Effector CD4-positive, alpha-beta T cell (primary cell): Measurements from ENCODE around the gene ATXN1.
"Not testable (repeated sequence)": the region's sequence is repeated elsewhere in the genome, so short reads cannot be mapped to it uniquely, and the experiment has no call there.

Source experiments
- DNase-seq: peaks from one replicate; pipeline ENCODE4 v3.0.0-alpha.2; 2020

ATXN1 gene

DNA sequence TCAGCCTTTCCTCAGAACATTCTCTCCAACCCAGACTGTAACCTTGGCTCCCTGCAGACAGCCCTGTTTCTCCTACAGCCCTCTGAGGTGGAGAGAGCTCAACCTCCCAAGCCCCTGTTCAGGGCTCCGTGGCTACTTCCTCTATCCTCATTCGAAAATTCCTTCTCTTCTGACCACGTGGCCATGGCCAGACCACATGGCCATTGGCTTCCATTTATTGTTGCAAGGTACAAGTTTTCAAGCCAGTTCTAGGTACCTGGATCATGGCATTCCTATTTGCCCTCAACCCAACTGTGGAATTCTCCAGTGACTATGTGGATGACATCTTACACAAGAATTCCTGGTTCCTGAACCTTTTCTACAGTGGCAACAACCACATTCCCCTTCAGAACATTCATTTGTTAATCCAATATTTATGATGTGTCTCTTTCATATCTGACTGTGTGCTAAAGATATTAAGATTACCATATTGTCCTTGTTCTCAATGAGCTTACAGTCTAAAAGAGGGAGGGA is 361.0 kb downstream of the ATXN1 start:
- no peak for DNase-seq

DNA sequence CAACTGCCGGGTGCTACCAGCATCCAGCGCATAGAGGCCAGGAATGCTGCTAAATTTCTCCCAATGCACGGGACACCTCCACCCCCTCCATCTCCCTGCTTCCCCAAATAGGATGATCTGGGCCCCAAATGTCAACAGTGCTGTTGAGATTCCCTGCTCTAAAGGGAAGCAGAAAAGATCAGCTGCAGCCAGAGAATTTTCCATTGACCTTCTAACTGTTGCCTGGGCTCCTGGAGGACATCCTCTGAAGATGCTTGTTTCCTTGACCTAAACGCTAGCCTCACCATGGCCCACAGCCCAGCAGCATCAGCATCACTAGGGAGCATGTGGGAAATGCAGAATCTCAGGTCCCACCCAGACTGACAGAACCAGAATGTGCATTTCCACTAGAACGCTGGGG is 361.6 kb downstream of the ATXN1 start:
- no peak for DNase-seq

DNA sequence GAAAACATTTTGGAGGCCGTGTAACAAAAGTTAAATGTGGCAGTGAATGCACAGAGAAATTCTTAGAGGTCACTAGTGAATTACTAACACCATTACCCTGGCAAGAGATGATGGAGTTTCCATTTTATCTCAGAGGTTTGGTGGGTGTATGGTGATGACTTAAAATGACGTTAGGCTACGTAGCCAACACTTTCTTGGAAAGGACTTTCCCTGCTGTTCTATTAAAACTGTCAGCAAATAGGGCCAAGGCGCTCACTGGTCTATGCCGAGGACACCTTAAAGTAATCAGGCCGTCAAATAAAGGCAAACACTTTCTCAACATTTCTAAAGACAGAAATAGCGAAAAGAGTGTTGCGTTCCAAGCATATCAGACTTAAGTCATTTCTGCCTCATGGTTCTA is 362.1 kb downstream of the ATXN1 start:
- no peak for DNase-seq

DNA sequence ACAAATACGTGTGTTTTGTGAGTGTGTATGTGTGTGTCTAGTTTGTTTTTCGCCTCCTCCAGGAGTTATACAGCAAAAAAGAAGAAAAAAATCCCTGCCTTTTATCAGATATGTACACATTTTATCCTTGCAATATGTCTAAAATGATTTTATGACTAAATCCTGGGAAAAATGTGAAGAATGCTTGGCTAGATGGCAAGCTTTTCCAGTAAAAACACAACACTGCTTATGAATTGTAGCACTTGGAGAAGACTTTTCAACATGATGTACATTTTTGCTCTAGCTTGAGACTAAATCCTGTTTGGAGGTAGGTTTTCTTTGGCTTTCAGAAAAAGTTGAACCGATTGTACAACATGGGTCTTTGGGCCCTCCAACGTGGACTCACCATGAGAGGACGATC is 362.7 kb downstream of the ATXN1 start:
- no peak for DNase-seq

DNA sequence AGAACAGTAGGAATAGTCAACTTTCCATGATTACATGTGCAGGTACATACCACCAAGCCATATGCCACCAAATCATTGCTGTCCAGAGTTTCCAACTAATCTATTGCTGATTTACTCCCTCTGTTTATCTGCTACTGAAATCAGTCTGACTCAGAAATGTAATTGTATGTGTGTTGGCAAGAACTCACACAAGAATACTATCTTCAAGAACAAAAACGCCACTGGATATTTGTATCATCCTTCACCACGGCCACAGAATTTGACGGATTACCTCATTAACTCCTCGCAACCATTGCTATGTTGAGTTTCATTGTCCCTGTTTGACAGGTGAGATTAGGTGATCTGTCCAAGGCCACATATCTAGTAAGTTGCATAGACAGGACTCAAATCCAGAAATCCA is 363.6 kb downstream of the ATXN1 start:
- no peak for DNase-seq

DNA sequence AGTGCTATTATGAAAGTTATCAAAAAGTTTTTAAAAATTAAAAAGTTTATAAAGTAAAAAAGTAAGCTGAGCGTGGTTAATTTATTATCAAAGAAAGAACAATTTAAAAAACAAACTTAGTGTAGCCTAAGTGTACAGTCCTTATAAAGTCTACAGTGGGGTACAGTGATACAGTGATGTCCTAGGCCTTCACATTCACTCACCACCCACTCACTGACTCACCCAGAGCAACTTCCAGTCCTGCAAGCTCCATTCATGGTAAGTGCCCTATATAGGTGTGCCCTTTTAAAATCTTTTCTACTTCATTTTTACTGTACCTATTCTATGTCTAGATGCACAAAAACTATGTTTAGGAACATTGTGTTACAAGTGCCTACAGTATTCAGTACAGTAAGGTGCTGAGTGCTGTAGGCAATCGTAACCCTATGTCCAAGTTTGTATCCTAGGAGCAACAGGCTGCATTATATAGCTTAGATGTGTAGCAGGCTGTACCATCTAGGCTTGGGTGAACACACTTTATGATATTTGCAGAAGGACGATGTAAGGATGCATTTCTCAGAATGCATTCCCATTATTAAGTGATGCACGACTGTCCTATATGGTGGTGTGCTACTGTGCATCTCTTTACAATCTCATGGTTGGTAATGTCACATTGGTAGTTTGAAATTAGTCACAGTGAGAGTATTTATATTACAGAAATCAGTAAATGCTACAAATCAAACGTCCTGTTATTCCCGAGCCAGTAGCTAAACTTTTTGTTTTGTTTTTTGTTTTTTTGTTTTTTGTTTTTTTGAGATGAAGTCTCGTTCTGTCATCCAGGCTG is 364.6 kb downstream of the ATXN1 start:
- no peak for DNase-seq

DNA sequence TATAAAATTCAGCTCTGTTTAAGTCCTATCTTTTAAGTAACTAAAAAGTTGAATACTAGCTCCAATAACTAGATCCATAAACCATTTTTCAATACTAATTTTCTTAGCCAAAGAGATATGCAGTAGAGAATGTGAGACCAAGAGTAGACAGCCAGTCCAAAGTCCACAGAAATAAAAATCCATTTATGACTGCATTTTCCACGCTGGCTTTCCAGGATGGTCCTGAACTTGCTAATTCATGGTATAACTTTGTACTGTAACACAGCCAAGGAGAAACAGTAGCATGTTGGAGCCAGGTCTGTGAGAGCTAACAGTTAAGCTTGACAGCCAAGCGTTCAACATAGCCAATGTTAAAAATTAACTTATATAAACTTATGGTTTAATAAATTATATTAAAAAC is 366.6 kb downstream of the ATXN1 start:
- DNase-seq: no peak

DNA sequence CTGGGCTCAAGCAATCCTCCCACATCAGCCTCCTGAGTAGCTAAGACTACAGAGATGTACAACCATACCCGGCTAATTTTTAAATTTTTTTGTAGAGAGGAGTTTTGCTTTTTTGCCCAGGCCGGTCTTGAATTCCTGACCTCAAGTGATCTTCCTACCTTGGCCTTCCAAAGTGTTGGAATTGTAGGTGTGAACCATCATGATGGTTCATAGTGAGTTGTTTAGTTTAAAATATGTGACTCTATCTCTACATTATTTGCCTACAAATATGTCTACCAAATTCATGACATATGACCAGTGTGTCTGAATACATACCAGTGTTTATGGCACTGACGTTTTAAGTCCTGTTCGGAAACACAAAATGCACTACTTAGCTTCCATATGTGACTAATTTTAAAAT is 367.9 kb downstream of the ATXN1 start:
- no peak for DNase-seq

DNA sequence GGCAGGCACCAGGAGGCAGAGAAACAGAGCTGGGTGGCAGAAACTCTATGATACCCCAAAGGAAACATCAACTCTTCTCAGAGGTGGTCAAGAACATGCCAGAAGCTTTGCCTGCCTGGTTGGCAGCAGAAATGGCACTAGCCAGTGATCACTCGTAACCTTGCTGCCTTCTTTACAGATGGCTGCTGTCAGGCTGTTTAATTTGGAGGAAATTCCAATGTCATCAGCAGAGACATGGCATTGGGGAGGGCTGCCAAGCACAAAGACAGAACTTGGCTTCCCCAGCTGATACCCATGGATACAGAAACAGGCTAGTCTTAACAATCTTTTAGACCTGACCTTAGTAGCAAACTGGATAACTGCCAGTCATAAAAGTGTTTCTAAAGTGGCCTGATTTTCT is 369.2 kb downstream of the ATXN1 start:
- no peak for DNase-seq

DNA sequence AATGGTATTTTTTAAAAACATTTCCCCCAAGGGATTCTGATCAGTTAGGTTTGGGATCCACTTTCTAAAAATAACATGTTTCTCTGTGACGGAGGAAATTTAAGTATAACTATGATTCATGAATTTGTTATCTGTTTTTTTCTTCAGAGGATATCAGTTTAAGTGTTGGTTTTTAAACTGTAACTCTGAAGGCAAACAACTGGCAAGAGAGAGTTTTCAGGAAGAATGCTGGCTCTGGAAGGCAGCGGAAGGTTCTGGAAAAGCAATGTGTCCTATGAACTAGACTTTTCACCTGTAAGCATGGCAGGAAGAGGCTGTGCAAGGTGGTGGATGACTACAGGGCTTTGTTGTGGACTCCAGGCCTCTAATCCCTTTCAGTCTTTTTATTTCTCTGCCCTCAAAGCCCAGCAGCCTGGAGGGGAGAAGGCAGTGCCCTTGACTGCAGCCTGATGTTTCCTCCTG is 369.8 kb downstream of the ATXN1 start:
- no peak for DNase-seq

DNA sequence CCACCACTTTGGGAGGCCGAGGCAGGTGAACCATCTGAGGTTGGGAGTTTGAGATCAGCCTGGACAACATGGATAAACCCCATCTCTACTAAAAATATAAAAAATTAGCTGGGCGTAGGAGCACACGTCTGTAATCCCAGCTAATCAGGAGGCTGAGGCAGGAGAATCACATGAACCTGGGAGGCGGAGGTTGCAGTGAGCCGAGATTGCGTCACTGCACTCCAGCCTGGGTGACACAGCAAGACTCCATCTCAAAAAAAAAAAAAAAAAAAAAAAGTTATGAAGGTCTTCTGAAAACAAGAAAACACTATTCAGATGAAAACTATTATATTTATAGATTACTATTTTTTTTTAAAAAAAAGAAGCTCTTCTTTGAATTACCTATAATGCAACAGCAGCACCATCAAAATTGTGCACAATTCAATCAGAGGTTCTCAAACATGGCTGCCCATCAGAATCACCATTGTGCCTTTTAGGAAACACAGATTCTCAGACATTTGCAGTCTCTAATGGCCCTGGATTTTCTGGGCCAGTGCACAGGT is 370.3 kb downstream of the ATXN1 start:
- not testable (repeated sequence) for DNase-seq

DNA sequence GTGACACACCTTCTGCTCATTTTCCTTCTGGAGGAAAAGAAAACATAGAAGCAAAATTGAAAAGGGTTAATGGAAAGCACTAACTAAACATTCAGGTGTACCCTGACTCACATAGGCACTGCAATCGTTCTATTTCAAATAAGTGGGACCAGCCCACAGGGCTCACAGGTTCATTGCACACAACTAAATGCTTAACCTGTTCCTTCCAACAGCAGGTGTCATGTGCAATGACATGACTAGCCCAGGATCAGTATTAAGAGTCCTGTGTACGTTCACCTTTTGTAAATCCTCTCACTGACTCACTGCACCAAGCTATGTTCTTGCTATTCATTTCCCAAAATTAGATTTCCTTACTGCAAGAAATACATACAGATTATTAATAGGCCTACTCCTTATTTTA is 371.6 kb downstream of the ATXN1 start:
- DNase-seq: no peak

DNA sequence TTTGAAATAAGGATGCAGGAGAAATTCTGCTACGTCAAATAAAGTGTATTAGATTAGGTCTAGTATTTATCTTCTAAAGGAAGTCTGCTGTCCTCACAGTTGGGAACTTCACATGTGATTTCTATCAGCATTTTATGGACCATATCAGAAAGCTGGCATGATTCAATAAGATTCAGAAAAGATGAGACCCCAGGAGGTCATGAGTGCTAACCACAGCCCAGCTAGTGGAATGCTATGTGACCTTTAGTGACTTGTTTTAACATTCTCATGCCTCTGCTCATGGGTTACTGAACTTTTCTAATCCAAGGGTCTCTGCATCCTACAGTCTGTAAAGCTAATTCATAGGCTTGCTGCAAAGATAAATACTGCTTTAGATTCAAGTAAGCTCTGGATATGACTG is 372.8 kb downstream of the ATXN1 start:
- no peak for DNase-seq

DNA sequence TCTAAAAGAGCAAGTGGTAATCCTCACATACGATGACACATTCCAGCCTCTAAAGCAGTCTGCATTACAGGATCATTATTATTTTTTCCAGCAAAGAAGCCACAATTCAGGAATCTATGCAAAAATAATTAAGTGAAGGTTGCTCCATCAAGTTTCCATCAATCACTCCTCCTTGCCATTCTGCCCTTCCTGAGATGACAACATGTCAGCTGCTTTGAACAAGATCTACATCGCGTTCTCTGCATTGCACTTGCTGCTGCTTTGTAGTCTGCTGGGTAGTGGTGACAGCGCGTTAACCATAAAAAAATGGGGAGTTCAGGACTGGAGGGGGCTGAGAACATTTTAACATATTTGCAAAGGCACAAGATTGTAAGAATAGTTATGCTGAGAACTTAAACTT is 375.2 kb downstream of the ATXN1 start:
- no peak for DNase-seq

DNA sequence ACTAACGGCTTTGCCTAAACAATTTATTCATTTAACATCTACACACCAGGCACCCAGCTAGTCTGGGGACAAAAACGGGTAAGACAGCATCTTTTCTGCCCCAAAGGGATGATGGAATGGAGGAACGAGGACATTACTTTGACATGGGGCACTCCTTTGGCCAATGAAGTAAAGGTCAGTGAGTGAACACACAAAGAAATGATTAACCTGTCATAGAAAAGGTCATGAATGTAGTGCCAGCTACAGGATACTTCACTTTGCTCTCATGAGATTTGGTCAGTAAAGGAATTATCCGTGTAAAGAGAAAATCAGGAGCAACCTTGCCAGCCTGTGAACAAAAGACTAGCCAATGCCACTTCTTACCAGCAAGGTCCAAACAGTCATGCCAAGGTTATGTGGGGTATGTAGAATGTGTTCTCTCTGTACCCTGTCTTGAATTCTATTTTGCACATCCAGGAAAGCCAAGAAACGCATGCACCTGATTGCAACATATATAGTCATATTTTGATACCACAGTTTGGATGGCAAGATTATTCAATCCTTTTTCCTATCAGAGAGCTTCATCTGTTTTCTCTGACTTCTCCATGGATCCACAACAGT is 377.6 kb downstream of the ATXN1 start:
- DNase-seq: no peak

DNA sequence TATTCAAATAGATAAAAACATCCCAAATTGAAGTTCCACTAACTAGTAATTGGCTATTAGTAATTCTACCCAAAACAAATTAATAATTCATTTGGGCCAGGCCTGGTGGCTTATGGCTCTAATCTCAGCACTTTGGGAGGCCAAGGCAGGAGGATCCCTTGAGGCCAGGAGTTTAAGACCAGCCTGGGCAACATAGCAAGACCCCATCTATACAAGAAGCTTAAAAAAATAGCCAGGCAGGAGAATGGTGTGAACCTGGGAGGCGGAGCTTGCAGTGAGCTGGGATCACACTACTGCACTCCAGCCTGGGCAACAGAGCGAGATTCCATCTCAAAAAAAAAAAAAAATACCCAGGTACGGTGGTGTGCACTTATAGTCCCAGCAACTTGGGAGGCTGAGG is 379.3 kb downstream of the ATXN1 start:
- DNase-seq: not testable (repeated sequence)

DNA sequence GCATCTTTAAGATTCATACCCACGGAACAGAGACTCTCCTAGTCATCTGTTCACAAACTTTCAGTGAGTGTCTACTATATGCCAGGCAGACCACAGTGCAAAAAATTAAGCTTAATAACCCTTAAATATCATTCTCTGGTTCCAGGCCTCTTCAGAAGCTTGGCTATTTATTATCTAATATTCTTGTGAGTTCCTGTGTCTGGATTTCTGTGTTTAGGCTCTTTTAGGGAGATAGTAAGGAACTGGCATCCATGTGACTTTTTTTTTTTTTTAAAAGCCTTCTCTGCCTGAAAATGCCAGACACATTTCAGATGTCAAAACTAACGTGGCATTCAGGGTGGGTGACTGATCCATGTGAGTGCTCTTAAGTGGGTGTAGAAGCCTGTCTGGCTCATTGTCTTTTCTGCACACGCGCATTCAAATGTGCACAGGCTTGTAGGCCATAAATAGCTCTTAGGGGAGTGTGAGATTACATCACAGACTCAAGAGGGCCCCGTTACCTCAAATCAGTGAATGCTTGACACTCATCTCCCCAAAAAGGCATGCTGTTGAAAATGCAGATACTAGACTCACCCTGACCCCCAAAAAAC is 380.9 kb downstream of the ATXN1 start:
- no peak for DNase-seq

DNA sequence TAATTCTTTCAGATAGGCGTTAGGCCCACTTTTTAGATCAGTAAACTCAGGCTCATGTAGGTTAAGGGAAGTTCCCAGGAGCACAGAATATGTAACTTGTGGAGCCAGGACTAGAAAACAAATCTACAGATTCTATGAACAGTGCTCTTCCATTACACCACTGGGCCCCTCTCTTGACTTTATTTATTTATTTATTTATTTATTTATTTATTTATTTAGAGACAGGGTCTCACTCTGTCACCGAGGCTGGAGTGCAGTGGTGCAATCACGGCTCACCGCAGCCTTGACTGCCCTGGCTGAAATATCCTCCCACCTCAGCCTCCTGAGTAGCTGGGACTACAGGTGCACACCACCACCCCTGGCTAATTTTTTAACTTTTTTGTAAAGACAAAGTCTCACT is 382.9 kb downstream of the ATXN1 start:
- not testable (repeated sequence) for DNase-seq

DNA sequence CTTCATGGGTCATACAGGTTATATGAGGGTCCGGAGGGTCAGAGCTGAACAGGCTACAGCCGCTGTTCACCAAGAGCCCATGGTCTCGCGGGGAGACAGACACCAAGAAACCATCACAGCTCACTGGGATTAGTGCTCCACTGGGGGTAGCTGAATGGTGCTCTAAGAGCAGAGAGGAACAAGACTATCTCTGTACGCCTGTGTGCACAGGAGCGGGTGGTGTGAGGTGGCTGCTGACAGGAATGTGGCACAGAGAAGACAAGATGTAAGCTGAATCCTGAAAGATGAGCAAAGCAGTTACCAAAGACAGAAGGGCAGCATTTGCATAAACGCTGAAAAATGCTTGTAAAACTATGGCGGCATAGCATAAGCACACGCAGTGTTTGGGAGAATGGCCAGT is 383.8 kb downstream of the ATXN1 start:
- DNase-seq: no peak

DNA sequence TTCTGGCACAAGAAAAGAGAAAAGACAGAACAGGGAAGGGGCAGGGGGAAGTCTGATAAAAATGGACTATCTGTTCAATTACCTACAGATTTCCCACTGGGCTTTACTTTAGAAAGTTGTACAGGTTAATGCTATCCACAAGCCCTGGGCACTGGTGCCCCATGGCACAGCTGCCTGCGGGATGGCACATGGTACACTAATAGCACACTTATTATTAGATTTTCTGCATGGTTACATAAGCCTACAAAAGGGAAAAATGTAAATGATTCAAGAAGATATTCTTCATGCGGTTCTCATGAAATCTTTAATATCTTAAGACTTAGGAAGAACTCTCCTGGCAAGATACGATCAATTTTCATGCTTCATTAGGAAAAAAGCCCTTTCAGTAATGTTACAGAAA is 385.4 kb downstream of the ATXN1 start:
- DNase-seq: no peak

DNA sequence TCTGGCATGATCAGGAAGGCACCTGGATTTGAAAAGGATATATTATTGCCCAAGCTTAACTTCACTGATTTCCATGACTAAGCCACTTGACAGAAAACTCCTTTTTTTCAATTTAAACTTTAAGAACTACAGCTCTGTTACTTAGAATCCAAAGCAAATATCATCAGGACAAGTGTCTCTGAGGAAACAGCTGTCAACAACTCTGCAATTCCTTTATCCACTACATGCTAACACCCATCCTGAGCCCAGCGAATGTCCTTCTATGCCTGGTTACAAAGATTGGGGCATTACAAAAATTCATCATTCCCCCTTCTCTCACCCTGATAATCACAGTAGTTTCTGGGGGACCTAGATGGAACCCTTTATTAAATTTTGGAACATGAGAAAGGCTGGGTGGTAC is 386.1 kb downstream of the ATXN1 start:
- no peak for DNase-seq

DNA sequence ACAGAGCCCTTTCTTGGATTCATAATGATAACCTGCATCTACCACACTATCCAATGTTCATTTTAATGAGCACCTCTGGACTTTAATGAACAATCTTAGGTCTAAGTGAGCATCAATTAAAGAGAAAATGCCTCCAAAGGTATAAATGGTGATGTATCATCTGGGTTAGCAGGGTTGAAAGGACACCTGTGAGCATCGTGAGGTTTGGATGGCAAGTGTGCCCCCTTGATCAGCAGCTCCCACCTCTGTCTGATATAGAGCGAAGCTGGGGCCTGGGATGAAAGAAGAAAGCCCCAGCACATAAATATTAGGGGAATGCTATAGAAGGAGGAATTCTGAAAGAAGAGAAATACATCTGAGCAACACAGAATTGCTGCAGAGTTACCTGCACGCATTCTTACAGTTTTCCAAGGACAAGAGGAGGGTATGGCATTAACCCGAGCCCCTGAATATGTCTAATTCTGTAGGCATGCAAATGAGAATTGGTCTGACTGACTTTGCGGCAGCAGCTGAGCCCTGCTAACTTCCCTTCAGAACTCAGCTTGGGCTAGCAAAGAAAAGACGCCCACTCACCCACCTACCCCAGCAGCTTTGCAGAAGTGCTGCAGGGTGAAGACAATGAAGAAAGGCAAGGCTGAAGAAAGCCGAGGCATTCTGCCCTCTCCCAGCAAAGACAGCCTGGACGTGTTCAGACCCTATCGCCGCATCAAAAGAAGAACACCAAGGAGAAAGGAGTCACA is 386.6 kb downstream of the ATXN1 start:
- DNase-seq: no peak

DNA sequence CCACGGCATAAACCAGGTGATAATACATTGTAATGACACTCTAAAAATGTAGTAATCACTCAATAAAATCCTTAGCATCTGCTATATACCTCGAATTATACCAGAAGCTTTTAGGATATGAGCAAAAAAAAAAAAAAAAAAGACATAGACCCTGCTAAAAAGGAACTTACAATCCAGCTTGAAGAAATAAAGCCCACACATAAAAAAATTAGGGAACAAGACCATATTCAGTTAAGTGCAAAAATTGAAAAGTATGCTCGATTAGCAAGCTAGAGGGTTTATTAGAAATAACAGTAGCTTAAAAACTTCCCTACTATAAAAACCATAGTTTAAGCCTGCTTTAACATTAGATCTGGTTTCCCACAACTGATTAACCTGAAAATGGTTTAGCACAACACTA is 387.2 kb downstream of the ATXN1 start:
- DNase-seq: no peak
